Erythroblast (primary cell): ENCODE data around the gene LDHAL6B.

Experiments used
- GATA1 ChIP-seq: IDR thresholded peaks from 2 replicates; pipeline ENCODE4 v1.6.1; 2011; ENCODE audit warnings: low read depth, mild to moderate bottlenecking, control low read depth, low read length, moderate library complexity
- POLR2A ChIP-seq: IDR thresholded peaks from 2 replicates; pipeline ENCODE4 v1.6.1; 2011; ENCODE audit warnings: mild to moderate bottlenecking, low read length

DNA sequence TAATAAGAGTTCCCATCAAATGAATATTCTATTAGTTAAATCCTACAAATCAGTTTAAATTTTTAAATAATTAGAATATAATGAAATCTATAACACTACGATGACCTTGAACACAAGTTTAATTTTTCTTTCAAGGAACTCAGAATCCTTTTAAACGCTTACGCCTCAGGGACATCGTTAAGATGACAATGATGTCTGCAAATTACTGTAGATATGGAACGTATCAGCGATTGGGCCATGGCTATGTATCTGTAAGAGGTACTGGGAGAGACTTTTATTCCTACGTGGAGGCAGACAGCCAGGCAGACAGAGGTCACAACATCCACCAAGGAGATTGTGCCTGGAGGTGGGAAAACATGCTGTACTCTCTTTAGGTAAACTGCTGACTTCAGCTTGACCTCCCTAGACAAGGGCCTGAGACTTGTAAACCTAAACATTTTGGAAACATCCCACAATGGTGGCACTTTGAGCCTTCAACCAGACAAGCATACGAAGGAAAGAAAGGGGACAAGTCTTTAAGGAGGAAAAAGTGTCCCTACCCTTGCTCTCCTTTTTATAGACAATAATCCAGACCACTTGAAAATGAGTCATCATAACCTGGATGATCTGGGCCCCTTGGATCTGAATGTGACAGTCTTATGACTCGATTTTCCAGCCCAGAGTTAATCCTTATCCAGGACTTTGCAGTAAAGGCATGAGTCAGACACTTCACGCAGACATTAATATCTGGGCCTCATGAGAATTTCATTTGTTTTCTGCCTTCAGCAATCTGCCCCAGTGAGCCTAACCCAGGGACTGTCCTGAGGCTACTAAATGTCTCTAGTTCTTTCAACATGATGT, 6.8 kb upstream of the LDHAL6B start:
- TF ChIP-seq POLR2A: no peak
- TF ChIP-seq GATA1: no peak
